NCI-H187 (cell line): ENCODE measurements around the gene ATP7A.
"Not testable (repeated sequence)": the region's sequence is repeated elsewhere in the genome, so short reads cannot be mapped to it uniquely, and the experiment has no call there.

Source experiments
- DNase-seq, 2 experiments: peaks; one replicate each; lab custom pipeline; 2025; lab: John Stamatoyannopoulos, UW

Gene ATP7A

GRCh38 chrX:78037881-78038280, 127.4 kb downstream of the ATP7A start:
- no peak for DNase-seq

GRCh38 chrX:78042601-78043000, 132.1 kb downstream of the ATP7A start:
- DNase-seq, result no peak

GRCh38 chrX:78046362-78046761, 135.9 kb downstream of the ATP7A start:
- no peak for DNase-seq

GRCh38 chrX:78048052-78048451, 137.6 kb downstream of the ATP7A start:
- no peak for DNase-seq

GRCh38 chrX:78063687-78064086, 153.2 kb downstream of the ATP7A start:
- DNase-seq, result no peak

GRCh38 chrX:78064152-78064551, 153.7 kb downstream of the ATP7A start:
- DNase-seq, result no peak

- DNase-seq, result not testable (repeated sequence)
Measured at GRCh38 chrX:78064698-78065601, 154.5 kb downstream of the ATP7A start.

- DNase-seq, result no peak
Measured at GRCh38 chrX:78066110-78066509, 155.6 kb downstream of the ATP7A start.

- DNase-seq, result no peak
Measured at GRCh38 chrX:78071331-78071730, 160.8 kb downstream of the ATP7A start.

- DNase-seq, result not testable (repeated sequence)
Measured at GRCh38 chrX:78073147-78074077, 162.9 kb downstream of the ATP7A start.

GRCh38 chrX:78074088-78074487, 163.6 kb downstream of the ATP7A start:
- no peak for DNase-seq

- no peak for DNase-seq
Measured at GRCh38 chrX:78075787-78076389, 165.4 kb downstream of the ATP7A start.

GRCh38 chrX:78081413-78081812, 170.9 kb downstream of the ATP7A start:
- DNase-seq, result not testable (repeated sequence)

GRCh38 chrX:78092296-78092695, 181.8 kb downstream of the ATP7A start:
- no peak for DNase-seq

- DNase-seq, result no peak
Measured at GRCh38 chrX:78098108-78098507, 187.6 kb downstream of the ATP7A start.
